ENCODE measurements around the gene ZFHX3.
A peak's percentile ranks its signal among the peaks of the same experiment; 100 is the strongest.
"Not testable (repeated sequence)": the region's sequence is repeated elsewhere in the genome, so short reads cannot be mapped to it uniquely, and the experiment has no call there.

The ZFHX3 gene

DNA sequence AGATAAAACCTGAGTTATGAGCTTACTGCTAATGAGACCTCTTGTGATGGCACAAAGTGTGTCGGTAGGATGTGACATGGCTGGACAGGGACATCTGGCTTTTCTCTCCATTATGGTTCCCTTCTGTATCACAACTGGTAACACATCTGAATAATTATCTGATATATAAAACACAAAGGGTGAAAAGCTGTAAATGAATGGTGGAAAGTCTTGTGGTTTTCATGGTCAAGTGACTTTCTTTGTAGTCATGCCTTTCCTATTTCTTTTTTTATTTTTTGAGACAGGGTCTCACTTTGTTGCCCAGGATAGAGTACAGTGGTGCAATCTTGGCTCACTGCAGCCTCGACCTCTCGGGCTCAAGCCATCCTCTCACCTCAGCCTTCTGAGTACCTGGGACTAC is 35.3 kb upstream of the ZFHX3 start:
- intact Hi-C loops (cut with DNase I; ENCODE audit: low total_unique reads): no loop called here
- DNase-seq: no peak
- no peak overlapping the region for H3K4me3 ChIP-seq
- peak overlapping the region; percentile 79 to 99 for H3K27ac ChIP-seq
- no peaks in the 10 kb centered on the region for H3K36me3 ChIP-seq
- H3K9me3 ChIP-seq: no peaks in the 10 kb centered on the region
- H3K27me3 ChIP-seq: no peaks in the 10 kb centered on the region
- peaks cover 0 to 51% (median 6%) of the 10 kb centered on the region in 4 donors for H3K4me1 ChIP-seq
- TF ChIP-seq, protein P1, sequence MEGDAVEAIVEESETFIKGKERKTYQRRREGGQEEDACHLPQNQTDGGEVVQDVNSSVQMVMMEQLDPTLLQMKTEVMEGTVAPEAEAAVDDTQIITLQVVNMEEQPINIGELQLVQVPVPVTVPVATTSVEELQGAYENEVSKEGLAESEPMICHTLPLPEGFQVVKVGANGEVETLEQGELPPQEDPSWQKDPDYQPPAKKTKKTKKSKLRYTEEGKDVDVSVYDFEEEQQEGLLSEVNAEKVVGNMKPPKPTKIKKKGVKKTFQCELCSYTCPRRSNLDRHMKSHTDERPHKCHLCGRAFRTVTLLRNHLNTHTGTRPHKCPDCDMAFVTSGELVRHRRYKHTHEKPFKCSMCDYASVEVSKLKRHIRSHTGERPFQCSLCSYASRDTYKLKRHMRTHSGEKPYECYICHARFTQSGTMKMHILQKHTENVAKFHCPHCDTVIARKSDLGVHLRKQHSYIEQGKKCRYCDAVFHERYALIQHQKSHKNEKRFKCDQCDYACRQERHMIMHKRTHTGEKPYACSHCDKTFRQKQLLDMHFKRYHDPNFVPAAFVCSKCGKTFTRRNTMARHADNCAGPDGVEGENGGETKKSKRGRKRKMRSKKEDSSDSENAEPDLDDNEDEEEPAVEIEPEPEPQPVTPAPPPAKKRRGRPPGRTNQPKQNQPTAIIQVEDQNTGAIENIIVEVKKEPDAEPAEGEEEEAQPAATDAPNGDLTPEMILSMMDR (IDR thresholded peaks at IDR 0.05): no peak

DNA sequence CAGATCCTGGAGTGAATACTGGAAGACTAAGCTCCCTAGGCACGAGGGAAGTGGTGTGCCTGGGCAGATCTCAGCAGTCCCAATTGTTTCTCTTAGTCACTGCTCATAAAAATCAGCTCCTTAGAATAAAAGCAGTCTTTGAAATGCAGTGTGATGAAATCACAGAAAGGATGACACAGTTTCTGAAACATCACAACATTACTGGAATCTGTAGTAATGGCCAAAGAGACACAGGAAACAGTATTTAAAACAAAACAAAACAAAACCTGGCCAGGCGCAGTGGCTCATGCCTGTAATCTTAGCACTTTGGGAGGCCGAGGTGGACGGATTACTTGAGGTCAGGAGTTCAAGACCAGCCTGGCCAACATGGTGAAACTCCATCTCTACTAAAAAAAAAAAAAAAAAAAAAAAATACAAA is 34.7 kb upstream of the ZFHX3 start:
- intact Hi-C loops (cut with DNase I; ENCODE audit: low total_unique reads); H3K27me3 ChIP-seq; H3K36me3 ChIP-seq; H3K4me3 ChIP-seq; H3K9me3 ChIP-seq: not testable (repeated sequence)
- peaks cover 0 to 54% (median 5%) of the 10 kb centered on the region in 4 donors for H3K4me1 ChIP-seq
- DNase-seq: peak; percentile 50 to 72
- H3K27ac ChIP-seq: peak overlapping the region; percentile 79 to 99

DNA sequence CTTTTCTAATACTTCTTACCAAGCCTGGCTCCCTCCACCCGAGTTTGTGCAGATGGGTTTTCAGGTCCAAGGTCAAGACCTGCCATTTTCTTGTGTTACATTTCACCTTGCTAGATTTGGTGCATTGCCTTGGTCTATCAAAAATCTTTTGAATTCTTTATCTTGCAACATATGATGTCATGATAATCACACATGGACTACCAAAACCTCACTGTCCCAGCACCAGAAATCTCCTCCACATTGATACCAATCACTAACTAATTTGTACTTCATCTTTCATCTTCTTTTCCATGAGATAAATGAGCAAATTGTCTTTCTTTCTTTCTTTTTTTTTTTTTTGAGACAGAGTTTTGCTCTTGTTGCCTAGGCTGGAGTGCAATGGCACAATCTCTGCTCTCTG is 33.0 kb upstream of the ZFHX3 start:
- no peak for DNase-seq
- Histone ChIP-seq H3K4me1 (peaks cover 0 to 62% (median 7%) of the 10 kb centered on the region in 4 donors), H3K36me3 (no peaks in the 10 kb centered on the region), H3K27ac (peak overlapping the region; percentile 79 to 99), H3K9me3 (no peaks in the 10 kb centered on the region), H3K27me3 (no peaks in the 10 kb centered on the region), H3K4me3 (no peak overlapping the region)
- TF ChIP-seq, protein P1 (IDR thresholded peaks at IDR 0.05): no peak
- intact Hi-C loops (cut with DNase I; ENCODE audit: low total_unique reads): no loop called here

DNA sequence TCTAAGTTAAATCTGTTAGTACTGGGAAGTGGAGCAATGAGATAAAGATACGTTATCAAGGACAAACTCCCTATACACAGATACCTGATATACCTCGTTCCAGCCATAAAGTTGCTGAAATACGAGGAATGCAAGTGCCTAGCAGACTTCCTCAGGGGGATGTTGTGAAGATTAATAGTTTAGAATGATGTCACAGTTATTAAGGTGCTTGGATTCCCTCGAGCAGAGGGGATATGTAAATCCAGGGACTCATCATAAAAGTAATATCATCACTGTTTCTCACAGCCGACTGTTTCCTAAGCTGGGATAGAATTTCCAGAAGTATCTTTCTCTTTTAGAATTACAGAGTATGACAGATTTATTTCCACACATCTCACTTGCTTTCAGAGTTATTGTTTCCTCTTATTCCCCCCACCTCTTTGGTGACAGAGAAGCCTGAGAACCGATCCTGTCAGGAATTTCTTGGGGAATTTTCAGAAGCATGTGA is 28.4 kb upstream of the ZFHX3 start:
- H3K4me3 ChIP-seq: no peak overlapping the region
- no peaks in the 10 kb centered on the region for H3K9me3 ChIP-seq
- H3K27me3 ChIP-seq: no peaks in the 10 kb centered on the region
- DNase-seq: no peak
- no peaks in the 10 kb centered on the region for H3K36me3 ChIP-seq
- intact Hi-C loops (cut with DNase I; ENCODE audit: low total_unique reads): no loop called here
- TF ChIP-seq, protein P1 (IDR thresholded peaks at IDR 0.05): no peak
- peaks cover 0 to 70% (median 19%) of the 10 kb centered on the region in 4 donors for H3K4me1 ChIP-seq
- H3K27ac ChIP-seq: peak overlapping the region; percentile 73 to 99

DNA sequence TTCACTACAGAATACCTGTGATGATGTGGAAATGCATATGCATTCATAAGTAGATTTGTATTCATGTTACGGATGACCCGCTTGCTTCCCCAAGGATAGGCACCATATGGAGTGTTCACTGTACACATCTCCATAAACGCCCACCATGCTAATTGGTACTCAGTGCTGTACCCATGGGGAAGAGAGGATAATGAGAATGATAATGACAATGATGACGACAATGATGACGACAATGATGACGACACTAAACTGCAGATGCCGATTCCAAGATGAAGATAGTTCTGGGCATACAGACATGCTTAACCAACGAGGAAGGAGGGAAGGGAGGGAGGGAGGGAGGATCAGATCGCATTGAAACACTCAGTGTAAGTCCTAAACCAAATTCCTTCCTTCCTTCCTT is 26.5 kb upstream of the ZFHX3 start:
- H3K27ac ChIP-seq: peak overlapping the region; percentile 99
- peaks cover 0 to 72% (median 29%) of the 10 kb centered on the region in 4 donors for H3K4me1 ChIP-seq
- no peaks in the 10 kb centered on the region for H3K36me3 ChIP-seq
- no peaks in the 10 kb centered on the region for H3K27me3 ChIP-seq
- no peak for DNase-seq
- TF ChIP-seq, protein P1 (IDR thresholded peaks at IDR 0.05): no peak
- H3K4me3 ChIP-seq: no peak overlapping the region
- H3K9me3 ChIP-seq: no peaks in the 10 kb centered on the region
- intact Hi-C loops (cut with DNase I; ENCODE audit: low total_unique reads): no loop called here

DNA sequence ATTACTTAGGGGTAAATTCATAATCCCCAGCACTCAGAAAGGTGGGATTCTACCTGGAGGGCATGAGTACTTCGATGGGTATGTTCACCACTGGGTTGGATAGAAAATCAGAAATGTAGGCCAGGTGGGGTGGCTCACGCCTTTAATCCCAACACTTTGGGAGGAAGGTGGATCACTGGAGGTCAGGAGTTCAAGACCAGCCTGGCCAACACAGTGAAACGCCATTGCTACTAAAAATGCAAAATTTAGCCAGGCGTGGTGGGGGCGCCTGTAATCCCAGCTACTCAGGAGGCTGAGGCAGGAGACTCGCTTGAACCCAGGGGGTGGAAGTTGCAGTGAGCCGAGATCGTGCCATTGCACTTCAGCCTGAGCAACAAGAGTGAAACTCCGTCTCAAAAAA is 24.1 kb upstream of the ZFHX3 start:
- DNase-seq: peak in 1 of 2 donors; percentile 32
- Histone ChIP-seq H3K4me1 (peaks cover 6 to 81% (median 47%) of the 10 kb centered on the region in 4 donors), H3K27ac (peak overlapping the region; percentile 99)
- intact Hi-C loops (cut with DNase I; ENCODE audit: low total_unique reads); H3K27me3 ChIP-seq; H3K36me3 ChIP-seq; H3K4me3 ChIP-seq; H3K9me3 ChIP-seq: not testable (repeated sequence)
